ENCODE data around the gene NFASC.

DNA sequence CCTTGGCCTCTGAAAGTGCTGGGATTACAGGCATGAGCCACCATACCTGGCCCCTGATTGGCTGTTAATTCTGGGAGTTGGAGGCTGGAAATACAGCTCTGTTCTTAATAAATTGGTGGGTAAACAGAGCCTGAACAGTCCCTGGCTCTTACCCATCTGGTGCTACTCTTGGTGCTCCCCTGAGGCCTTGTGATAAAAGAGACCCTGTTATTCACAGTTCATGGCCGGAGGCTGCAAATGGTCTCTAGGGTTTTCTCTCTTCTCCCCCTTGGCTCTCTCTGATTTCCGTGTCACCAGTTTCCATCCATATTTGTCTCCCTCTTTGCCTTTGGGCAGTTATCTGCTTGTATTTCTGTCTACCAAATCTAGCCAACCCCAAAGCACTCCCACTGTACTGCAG lies 17.2 kb downstream of the NFASC start:
- TF ChIP-seq, protein P1, sequence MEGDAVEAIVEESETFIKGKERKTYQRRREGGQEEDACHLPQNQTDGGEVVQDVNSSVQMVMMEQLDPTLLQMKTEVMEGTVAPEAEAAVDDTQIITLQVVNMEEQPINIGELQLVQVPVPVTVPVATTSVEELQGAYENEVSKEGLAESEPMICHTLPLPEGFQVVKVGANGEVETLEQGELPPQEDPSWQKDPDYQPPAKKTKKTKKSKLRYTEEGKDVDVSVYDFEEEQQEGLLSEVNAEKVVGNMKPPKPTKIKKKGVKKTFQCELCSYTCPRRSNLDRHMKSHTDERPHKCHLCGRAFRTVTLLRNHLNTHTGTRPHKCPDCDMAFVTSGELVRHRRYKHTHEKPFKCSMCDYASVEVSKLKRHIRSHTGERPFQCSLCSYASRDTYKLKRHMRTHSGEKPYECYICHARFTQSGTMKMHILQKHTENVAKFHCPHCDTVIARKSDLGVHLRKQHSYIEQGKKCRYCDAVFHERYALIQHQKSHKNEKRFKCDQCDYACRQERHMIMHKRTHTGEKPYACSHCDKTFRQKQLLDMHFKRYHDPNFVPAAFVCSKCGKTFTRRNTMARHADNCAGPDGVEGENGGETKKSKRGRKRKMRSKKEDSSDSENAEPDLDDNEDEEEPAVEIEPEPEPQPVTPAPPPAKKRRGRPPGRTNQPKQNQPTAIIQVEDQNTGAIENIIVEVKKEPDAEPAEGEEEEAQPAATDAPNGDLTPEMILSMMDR (IDR thresholded peaks at IDR 0.05; ENCODE audit: low read depth, low read length) = no peak
- TF ChIP-seq EZH2phosphoT487 (IDR thresholded peaks at IDR 0.05; ENCODE audit: low read depth) = no peak
